Astrocyte (in vitro differentiated cells and primary cell): ENCODE measurements around the gene RABL3. TPM values are rescaled to one million over a fixed set of nuclear protein-coding genes. Genes with fewer than 3 reads are reported as not detected.

Source experiments
- DNase-seq: peaks from one replicate; pipeline ENCODE4 v3.0.0-alpha.2; 2010; ENCODE audit warnings: low read depth
- FAIRE-seq: peaks from 2 replicates; lab custom pipeline; 2011; peaks lifted over from hg19 to GRCh38; lab: Jason Lieb, UNC
- H2AFZ ChIP-seq: 2 replicates; pipeline ENCODE4 v1.6.0; 2012; ENCODE audit warnings: low read depth, low read length, inconsistent platforms
- H3K27ac ChIP-seq: 2 replicates; pipeline ENCODE4 v1.5.1; 2011; ENCODE audit warnings: low read depth, low read length, inconsistent platforms
- H3K27me3 ChIP-seq: 2 replicates; pipeline ENCODE4 v1.6.0; 2011; ENCODE audit warnings: low read length, inconsistent platforms; ENCODE audit not compliant: insufficient read depth
- H3K36me3 ChIP-seq: 2 replicates; pipeline ENCODE4 v1.5.1; 2011; ENCODE audit warnings: low read length, inconsistent platforms; ENCODE audit not compliant: insufficient read depth
- H3K4me1 ChIP-seq: 2 replicates; pipeline ENCODE4 v1.5.1; 2011; ENCODE audit warnings: low read length, inconsistent platforms; ENCODE audit not compliant: insufficient read depth
- H3K4me2 ChIP-seq: 2 replicates; pipeline ENCODE4 v1.6.0; 2012; ENCODE audit warnings: low read length, inconsistent platforms
- H3K4me3 ChIP-seq: 2 replicates; pipeline ENCODE4 v1.5.1; 2011; ENCODE audit warnings: low read depth, mild to moderate bottlenecking, low read length, inconsistent platforms; ENCODE audit not compliant: insufficient read depth
- H3K79me2 ChIP-seq: 2 replicates; pipeline ENCODE4 v1.6.0; 2012; ENCODE audit warnings: mild to moderate bottlenecking, low read length, inconsistent platforms; ENCODE audit not compliant: insufficient read depth
- H3K9ac ChIP-seq: 2 replicates; pipeline ENCODE4 v1.6.0; 2012; ENCODE audit warnings: mild to moderate bottlenecking, low read length, inconsistent platforms
- H3K9me3 ChIP-seq: 2 replicates; pipeline ENCODE4 v1.5.1; 2012; ENCODE audit warnings: low read depth, mild to moderate bottlenecking, low read length, inconsistent platforms; ENCODE audit not compliant: insufficient read depth
- H4K20me1 ChIP-seq: 2 replicates; pipeline ENCODE4 v1.6.0; 2012; ENCODE audit warnings: low read length, inconsistent platforms; ENCODE audit not compliant: insufficient read depth
- H3K27ac Mint-ChIP-seq: one replicate; pipeline ENCODE4 v1.8.0; 2021; ENCODE audit warnings: mild to moderate bottlenecking, mixed read lengths; ENCODE audit not compliant: unreplicated experiment
- H3K27me3 Mint-ChIP-seq: one replicate; pipeline ENCODE4 v1.8.0; 2021; ENCODE audit warnings: low read depth, mixed read lengths; ENCODE audit not compliant: unreplicated experiment
- H3K36me3 Mint-ChIP-seq: one replicate; pipeline ENCODE4 v1.8.0; 2021; ENCODE audit warnings: low read depth, mixed read lengths; ENCODE audit not compliant: unreplicated experiment
- H3K4me1 Mint-ChIP-seq: one replicate; pipeline ENCODE4 v1.8.0; 2021; ENCODE audit warnings: low read depth, mixed read lengths; ENCODE audit not compliant: unreplicated experiment
- H3K4me3 Mint-ChIP-seq: one replicate; pipeline ENCODE4 v1.8.0; 2021; ENCODE audit warnings: mild to moderate bottlenecking, moderate library complexity, mixed read lengths; ENCODE audit not compliant: unreplicated experiment
- H3K9me3 Mint-ChIP-seq: one replicate; pipeline ENCODE4 v1.8.0; 2021; ENCODE audit warnings: mild to moderate bottlenecking, mixed read lengths; ENCODE audit not compliant: unreplicated experiment
- CTCF ChIP-seq: IDR thresholded peaks from 2 replicates; pipeline ENCODE4 v1.5.1; 2011; ENCODE audit warnings: low read depth, mild to moderate bottlenecking, inconsistent platforms, low read length, moderate library complexity; ENCODE audit not compliant: insufficient read depth
- EZH2 ChIP-seq: IDR thresholded peaks from 2 replicates; pipeline ENCODE4 v1.6.1; 2012; ENCODE audit warnings: mild to moderate bottlenecking, low read length, inconsistent platforms; ENCODE audit not compliant: insufficient read depth
- total RNA-seq: library from RNA; stranded (reverse); gene quantifications from 2 replicates; pipeline ENCODE4 v1.2.1, GENCODE V29; 2021

Gene RABL3
- total RNA-seq, 1 donor from 2014 or later, result 16.8 TPM

GRCh38 chr3:120766576-120766975 lies 24.3 kb upstream of the RABL3 start:
- H3K9ac ChIP-seq, result peak overlapping the region; percentile 3
- H3K4me3 ChIP-seq, result no peak overlapping the region
- H3K9me3 ChIP-seq, result no peaks in the 10 kb centered on the region
- H3K4me3 Mint-ChIP-seq, result no peak overlapping the region
- no peak overlapping the region for H3K27ac Mint-ChIP-seq
- peaks cover 79% of the 10 kb centered on the region for H3K79me2 ChIP-seq
- no peaks in the 10 kb centered on the region for H3K36me3 ChIP-seq
- H3K27me3 ChIP-seq, result no peaks in the 10 kb centered on the region
- H3K36me3 Mint-ChIP-seq, result peaks cover under 1% of the 10 kb centered on the region
- no peak overlapping the region for H3K27ac ChIP-seq
- no peaks in the 10 kb centered on the region for H3K9me3 Mint-ChIP-seq
- peaks cover 6% of the 10 kb centered on the region for H3K4me1 ChIP-seq
- H3K27me3 Mint-ChIP-seq, result no peaks in the 10 kb centered on the region
- FAIRE-seq (no peak), DNase-seq (no peak)
- H3K4me2 ChIP-seq, result no peak overlapping the region
- no peak overlapping the region for H2AFZ ChIP-seq
- no peak for TF ChIP-seq CTCF
- peaks cover 5% of the 10 kb centered on the region for H4K20me1 ChIP-seq
- H3K4me1 Mint-ChIP-seq, result peaks cover 50% of the 10 kb centered on the region

GRCh38 chr3:120765830-120766493 lies 23.6 kb upstream of the RABL3 start:
- no peaks in the 10 kb centered on the region for H3K9me3 ChIP-seq
- Mint-ChIP-seq H3K27me3 (no peaks in the 10 kb centered on the region), H3K4me1 (peaks cover 50% of the 10 kb centered on the region), H3K36me3 (peaks cover 3% of the 10 kb centered on the region), H3K27ac (no peak overlapping the region), H3K4me3 (no peak overlapping the region), H3K9me3 (no peaks in the 10 kb centered on the region)
- TF ChIP-seq EZH2 (no peak), CTCF (no peak)
- peaks cover 5% of the 10 kb centered on the region for H4K20me1 ChIP-seq
- FAIRE-seq, result peak; percentile 23
- no peak overlapping the region for H3K27ac ChIP-seq
- H3K36me3 ChIP-seq, result no peaks in the 10 kb centered on the region
- H3K27me3 ChIP-seq, result no peaks in the 10 kb centered on the region
- H2AFZ ChIP-seq, result no peak overlapping the region
- H3K4me1 ChIP-seq, result peaks cover 6% of the 10 kb centered on the region
- no peak for DNase-seq
- peaks cover 78% of the 10 kb centered on the region for H3K79me2 ChIP-seq
- H3K9ac ChIP-seq, result no peak overlapping the region
- no peak overlapping the region for H3K4me2 ChIP-seq
- H3K4me3 ChIP-seq, result no peak overlapping the region

- Mint-ChIP-seq H3K27me3 (no peaks in the 10 kb centered on the region), H3K4me1 (peaks cover 42% of the 10 kb centered on the region), H3K9me3 (peaks cover 1% of the 10 kb centered on the region), H3K4me3 (no peak overlapping the region), H3K27ac (peak overlapping the region; percentile 44), H3K36me3 (peaks cover 5% of the 10 kb centered on the region)
- Histone ChIP-seq H3K9ac (no peak overlapping the region), H3K9me3 (no peaks in the 10 kb centered on the region), H3K4me3 (no peak overlapping the region), H3K36me3 (no peaks in the 10 kb centered on the region), H3K27me3 (no peaks in the 10 kb centered on the region), H3K79me2 (peaks cover 73% of the 10 kb centered on the region), H2AFZ (no peak overlapping the region), H3K4me1 (peaks cover 6% of the 10 kb centered on the region), H4K20me1 (peaks cover 5% of the 10 kb centered on the region), H3K4me2 (no peak overlapping the region), H3K27ac (no peak overlapping the region)
- DNase-seq, result no peak
- TF ChIP-seq EZH2 (no peak), CTCF (no peak)
- FAIRE-seq, result no peak
These were observed 21.9 kb upstream of the RABL3 start for GRCh38 chr3:120764206-120764605.
